Measurements from ENCODE around the gene CCL26. TPM values are rescaled to one million over a fixed set of nuclear protein-coding genes. Genes with fewer than 3 reads are reported as not detected.

CCL26 gene
- total and polyA plus RNA-seq, 10 of the 15 experiments (the other 5 are each of a cell fraction or from before 2014, with no cell fraction given): not detected

GRCh38 chr7:75723444-75723843, 48.6 kb downstream of the CCL26 start:
- Histone ChIP-seq H3K4me2 (ENCODE audit: control insufficient read depth, insufficient read depth) (no peak overlapping the region), H3K4me1 (ENCODE audit: control insufficient read depth, insufficient read depth, low read length) (peaks cover 20% of the 10 kb centered on the region), H3K9me3 (replicated peaks; ENCODE audit: control insufficient read depth, insufficient read depth, low read length) (no peaks in the 10 kb centered on the region), H3K36me3 (ENCODE audit: control insufficient read depth in 2 of 2, insufficient read depth in 2 of 2, low read length in 1 of 2) (no peaks in the 10 kb centered on the region), H3K9ac (ENCODE audit: control insufficient read depth, insufficient read depth, low read length) (no peak overlapping the region), H4K20me1 (ENCODE audit: control insufficient read depth, insufficient read depth) (no peaks in the 10 kb centered on the region), H2AFZ (ENCODE audit: control insufficient read depth, low read depth, low read length) (no peak overlapping the region), H3K79me2 (ENCODE audit: control insufficient read depth, insufficient read depth, low read length) (no peaks in the 10 kb centered on the region), H3K4me3 (no peak overlapping the region), H3K27ac (ENCODE audit: control insufficient read depth, insufficient read depth) (no peak overlapping the region), H3K27me3 (replicated peaks in 1 of 2; ENCODE audit: control insufficient read depth in 2 of 2, insufficient read depth in 2 of 2, low read length in 1 of 2) (no peaks in the 10 kb centered on the region)
- ChIA-PET POLR2A (interaction anchor here (0.5 to 1.2 kb wide), 4 partner anchors 11 to 643 kb away, joined by 3 read pairs; no protein-coding TSS in a partner anchor), CTCF (interaction anchor here (0.7 kb wide), 1 partner anchor 12 kb away, joined by 4 read pairs; no protein-coding TSS in a partner anchor), RAD21 (ENCODE audit: unreplicated experiment) (no interaction called here), SMC1A (ENCODE audit: uncharacterized antibody, unreplicated experiment) (no interaction called here)
- intact Hi-C loops (cut with micrococcal nuclease; ENCODE audit: unreplicated experiment): no loop called here
- 82% methylated on average over 3 of the region's 3 CpGs for WGBS (ENCODE audit: insufficient coverage, insufficient replicate concordance, low lambda C conversion rate, missing lambda C conversion rate)
- no TSS peak for BruUV-seq (replicated peaks)
- in situ Hi-C loops (cut with MboI): no loop called here
- DNase-seq (ENCODE audit: low read depth, low spot score): no peak
- ATAC-seq: 0 out of 3 replicates have a peak, but pooled peaks have one; percentile 23
- no peak for FAIRE-seq
- peak; percentile 78 for TF ChIP-seq RELA (IDR thresholded peaks at IDR 0.05; ENCODE audit: borderline replicate concordance, partially characterized antibody)
- TF ChIP-seq TCF12 (IDR thresholded peaks at IDR 0.05; ENCODE audit: low read depth, low read length): 0 out of 2 replicates have a peak, but pooled peaks have one; percentile 15
- no peak for TF ChIP-seq EED (IDR thresholded peaks at IDR 0.05; ENCODE audit: low read depth)
- no peak for TF ChIP-seq IKZF1 (conservative IDR thresholded peaks at IDR 0.05)

GRCh38 chr7:75722373-75722772, 49.6 kb downstream of the CCL26 start:
- Histone ChIP-seq H3K4me1 (ENCODE audit: control insufficient read depth, insufficient read depth, low read length) (peaks cover 12% of the 10 kb centered on the region), H3K4me2 (ENCODE audit: control insufficient read depth, insufficient read depth) (no peak overlapping the region), H2AFZ (ENCODE audit: control insufficient read depth, low read depth, low read length) (no peak overlapping the region), H4K20me1 (ENCODE audit: control insufficient read depth, insufficient read depth) (no peaks in the 10 kb centered on the region), H3K9ac (ENCODE audit: control insufficient read depth, insufficient read depth, low read length) (no peak overlapping the region), H3K4me3 (no peak overlapping the region), H3K79me2 (ENCODE audit: control insufficient read depth, insufficient read depth, low read length) (no peaks in the 10 kb centered on the region), H3K9me3 (replicated peaks; ENCODE audit: control insufficient read depth, insufficient read depth, low read length) (no peaks in the 10 kb centered on the region), H3K36me3 (ENCODE audit: control insufficient read depth in 2 of 2, insufficient read depth in 2 of 2, low read length in 1 of 2) (no peaks in the 10 kb centered on the region), H3K27me3 (replicated peaks in 1 of 2; ENCODE audit: control insufficient read depth in 2 of 2, insufficient read depth in 2 of 2, low read length in 1 of 2) (no peaks in the 10 kb centered on the region), H3K27ac (ENCODE audit: control insufficient read depth, insufficient read depth) (no peak overlapping the region)
- no TSS peak for BruUV-seq (replicated peaks)
- no peak for ATAC-seq
- in situ Hi-C loops (cut with MboI) (no loop called here), intact Hi-C loops (cut with micrococcal nuclease; ENCODE audit: unreplicated experiment) (no loop called here)
- ChIA-PET POLR2A (no interaction called here), SMC1A (ENCODE audit: uncharacterized antibody, unreplicated experiment) (interaction anchor here (1.1 kb wide), 1 partner anchor 17 kb away, joined by 4 read pairs; no protein-coding TSS in a partner anchor), CTCF (no interaction called here), RAD21 (ENCODE audit: unreplicated experiment) (no interaction called here)
- FAIRE-seq: no peak
- no peak for DNase-seq (ENCODE audit: low read depth, low spot score)
- WGBS (ENCODE audit: insufficient coverage, insufficient replicate concordance, low lambda C conversion rate, missing lambda C conversion rate): 85% methylated on average over 4 of the region's 4 CpGs
- no peak for TF ChIP-seq RBBP5 (conservative IDR thresholded peaks at IDR 0.05)
- TF ChIP-seq ZNF217 (IDR thresholded peaks at IDR 0.05): no peak
- TF ChIP-seq GATAD2B (conservative IDR thresholded peaks at IDR 0.05; ENCODE audit: low read depth): no peak
- TF ChIP-seq RELB (IDR thresholded peaks at IDR 0.05; ENCODE audit: low read depth): no peak
- no peak for TF ChIP-seq LARP7 (IDR thresholded peaks at IDR 0.05)
- TF ChIP-seq E2F8 (IDR thresholded peaks at IDR 0.05; ENCODE audit: low read depth, partially characterized antibody): no peak
- TF ChIP-seq IRF5 (IDR thresholded peaks at IDR 0.05; ENCODE audit: borderline replicate concordance): no peak

Measured in GM12878 (cell line).